NCI-H1092 (cell line): ENCODE data around the gene ZNF428.
A peak's percentile ranks its signal among the peaks of the same experiment; 100 is the strongest.
"Not testable (repeated sequence)": the region's sequence is repeated elsewhere in the genome, so short reads cannot be mapped to it uniquely, and the experiment has no call there.

Experiments used
- DNase-seq: peaks from one replicate; lab custom pipeline; 2025; lab: John Stamatoyannopoulos, UW

Gene ZNF428

GRCh38 chr19:43619262-43620060 lies at the start of gene ZNF428:
Gene ZNF428, minus strand, starts transcription at chr19:43619629. Its CDS starts 5,325 bp downstream, at chr19:43614304.
- peak; percentile 80 for DNase-seq

- peak; percentile 95 for DNase-seq
Observed at GRCh38 chr19:43668406-43669109, 49.1 kb upstream of the ZNF428 start.

- no peak for DNase-seq
Observed at GRCh38 chr19:43667876-43668405, 48.5 kb upstream of the ZNF428 start.

- DNase-seq, result no peak
Observed at GRCh38 chr19:43667126-43667875, 47.9 kb upstream of the ZNF428 start.

- DNase-seq, result no peak
Observed at GRCh38 chr19:43664018-43664417, 44.6 kb upstream of the ZNF428 start.

- no peak for DNase-seq
Observed at GRCh38 chr19:43662487-43662886, 43.1 kb upstream of the ZNF428 start.

- no peak for DNase-seq
Observed at GRCh38 chr19:43660971-43661360, 41.5 kb upstream of the ZNF428 start.

GRCh38 chr19:43660301-43660970 lies 41.0 kb upstream of the ZNF428 start:
- DNase-seq, result no peak

GRCh38 chr19:43658494-43658893 lies 39.1 kb upstream of the ZNF428 start:
- no peak for DNase-seq

GRCh38 chr19:43658001-43658400 lies 38.6 kb upstream of the ZNF428 start:
- no peak for DNase-seq

- DNase-seq, result no peak
Observed at GRCh38 chr19:43656436-43656835, 37.0 kb upstream of the ZNF428 start.

GRCh38 chr19:43652546-43652874 lies 33.1 kb upstream of the ZNF428 start:
- DNase-seq, result no peak

- peak; percentile 20 for DNase-seq
Observed at GRCh38 chr19:43651758-43652545, 32.5 kb upstream of the ZNF428 start.

GRCh38 chr19:43650276-43650675 lies 30.8 kb upstream of the ZNF428 start:
- not testable (repeated sequence) for DNase-seq

- no peak for DNase-seq
Observed at GRCh38 chr19:43649514-43649913, 30.1 kb upstream of the ZNF428 start.

GRCh38 chr19:43648633-43649032 lies 29.2 kb upstream of the ZNF428 start:
- DNase-seq, result no peak

GRCh38 chr19:43644181-43644580 lies 24.8 kb upstream of the ZNF428 start:
- no peak for DNase-seq

- DNase-seq, result no peak
Observed at GRCh38 chr19:43643326-43643725, 23.9 kb upstream of the ZNF428 start.

GRCh38 chr19:43642531-43642930 lies 23.1 kb upstream of the ZNF428 start:
- DNase-seq, result no peak

GRCh38 chr19:43641333-43641732 lies 21.9 kb upstream of the ZNF428 start:
- no peak for DNase-seq

GRCh38 chr19:43640424-43640757 lies 21.0 kb upstream of the ZNF428 start:
- DNase-seq, result no peak
